Uterus (tissue), 2 donors: Measurements from ENCODE around the gene POLK.

Experiments used
- POLR2A ChIP-seq, 2 donors: fragments of 450-650 bp; IDR thresholded peaks; one replicate each; pipeline ENCODE4 v1.6.1; 2016; ENCODE audit warnings: antibody characterized with exemption in 2 of 2, mild to moderate bottlenecking in 1 of 2, moderate library complexity in 1 of 2
- TF ChIP-seq, protein P1 (sequence below), 4 experiments: fragments of 200-600 bp in 2 of 4; fragments of 450-650 bp in 2 of 4; sonication (generic) in 2 of 4; IDR thresholded peaks; one replicate each; pipeline ENCODE4 v1.5.1; 2016 to 2019; ENCODE audit warnings: antibody characterized with exemption in 4 of 4, mild to moderate bottlenecking in 2 of 4, moderate library complexity in 1 of 4

DNA sequence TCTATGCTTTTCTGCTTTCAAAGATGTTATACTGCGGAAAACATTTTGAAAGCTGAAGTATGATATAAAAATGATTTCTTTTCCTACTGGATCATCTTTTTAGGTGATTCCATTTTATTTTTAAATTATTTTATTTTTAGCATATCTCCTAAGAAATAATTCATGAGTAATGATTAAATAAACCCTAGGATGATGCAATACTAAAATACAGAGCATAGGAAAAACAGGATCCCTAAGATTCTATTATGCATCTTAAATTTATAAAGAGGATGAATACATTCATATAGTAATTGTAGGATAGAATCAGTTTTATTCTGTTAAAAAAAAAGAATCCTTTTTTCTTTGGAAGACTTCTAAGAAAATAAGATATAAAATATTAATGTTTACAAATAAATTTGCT, 10.9 kb downstream of the POLK start:
- TF ChIP-seq, protein P1, sequence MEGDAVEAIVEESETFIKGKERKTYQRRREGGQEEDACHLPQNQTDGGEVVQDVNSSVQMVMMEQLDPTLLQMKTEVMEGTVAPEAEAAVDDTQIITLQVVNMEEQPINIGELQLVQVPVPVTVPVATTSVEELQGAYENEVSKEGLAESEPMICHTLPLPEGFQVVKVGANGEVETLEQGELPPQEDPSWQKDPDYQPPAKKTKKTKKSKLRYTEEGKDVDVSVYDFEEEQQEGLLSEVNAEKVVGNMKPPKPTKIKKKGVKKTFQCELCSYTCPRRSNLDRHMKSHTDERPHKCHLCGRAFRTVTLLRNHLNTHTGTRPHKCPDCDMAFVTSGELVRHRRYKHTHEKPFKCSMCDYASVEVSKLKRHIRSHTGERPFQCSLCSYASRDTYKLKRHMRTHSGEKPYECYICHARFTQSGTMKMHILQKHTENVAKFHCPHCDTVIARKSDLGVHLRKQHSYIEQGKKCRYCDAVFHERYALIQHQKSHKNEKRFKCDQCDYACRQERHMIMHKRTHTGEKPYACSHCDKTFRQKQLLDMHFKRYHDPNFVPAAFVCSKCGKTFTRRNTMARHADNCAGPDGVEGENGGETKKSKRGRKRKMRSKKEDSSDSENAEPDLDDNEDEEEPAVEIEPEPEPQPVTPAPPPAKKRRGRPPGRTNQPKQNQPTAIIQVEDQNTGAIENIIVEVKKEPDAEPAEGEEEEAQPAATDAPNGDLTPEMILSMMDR (IDR thresholded peaks at IDR 0.05): no peak
- no peak for TF ChIP-seq POLR2A (IDR thresholded peaks at IDR 0.05)
